Testis (tissue), 3 donors: ENCODE results near the gene GPR33. TPM values are rescaled to one million over a fixed set of nuclear protein-coding genes. Genes with fewer than 3 reads are reported as not detected.

Source experiments
- DNase-seq: peaks from one replicate; pipeline ENCODE4 v3.0.0-alpha.2; 2019
- H3K27ac ChIP-seq, 2 donors: fragments of 200-600 bp; sonication (generic); one replicate each; pipeline ENCODE4 v1.5.1; 2019
- H3K27me3 ChIP-seq: fragments of 200-600 bp; sonication (generic); one replicate; pipeline ENCODE4 v1.5.1; 2019
- H3K36me3 ChIP-seq: fragments of 200-600 bp; sonication (generic); one replicate; pipeline ENCODE4 v1.5.1; 2017; ENCODE audit warnings: low read depth; ENCODE audit errors: missing control alignments
- H3K4me1 ChIP-seq: fragments of 200-600 bp; sonication (generic); one replicate; pipeline ENCODE4 v1.5.1; 2019
- H3K4me3 ChIP-seq, 2 donors: fragments of 200-600 bp; sonication (generic); one replicate each; pipeline ENCODE4 v1.5.1; 2017 to 2019
- H3K9me3 ChIP-seq: fragments of 200-600 bp; sonication (generic); one replicate; pipeline ENCODE4 v1.5.1; 2017
- POLR2A ChIP-seq: fragments of 450-650 bp; IDR thresholded peaks from one replicate; pipeline ENCODE4 v1.6.1; 2017; ENCODE audit warnings: antibody characterized with exemption, mild to moderate bottlenecking, moderate library complexity
- WGBS, 2 donors: methylation state at CpG; one replicate each; pipeline ENCODE4 v1.1.5; 2018; 5-methylcytosine and 5-hydroxymethylcytosine counted together
- intact Hi-C: fragments of 100-400 bp; cut with DNase I; formaldehyde crosslinking; loops from one replicate; pipeline ENCODE4 v1.15.1; 2023; ENCODE audit warnings: low total_unique reads
- polyA plus RNA-seq: library from polyadenylated mRNA; stranded (reverse); fragments of 350-450 nt; fragmentation: Illumina TruSeq; extraction: RNeasy Lipid Tissue Mini Kit (QIAGEN cat#74804); gene quantifications from one replicate; pipeline ENCODE4 v1.2.3, GENCODE V29; 2014; ENCODE audit warnings: low read depth, low replicate concordance; ENCODE audit not compliant: insufficient read depth
- total RNA-seq, 2 donors: library from RNA; depleted of rRNA; stranded (reverse); fragments of >200 nt; gene quantifications; one replicate each; pipeline ENCODE4 v1.2.3, GENCODE V29; 2016
- TF ChIP-seq, protein P1 (sequence below), 3 experiments: fragments of 450-650 bp in 2 of 3; fragments of 200-600 bp in 1 of 3; sonication (generic) in 1 of 3; IDR thresholded peaks; one replicate each; pipeline ENCODE4 v1.5.1; 2016 to 2019; ENCODE audit warnings: antibody characterized with exemption in 3 of 3, mild to moderate bottlenecking in 2 of 3, moderate library complexity in 1 of 3

The GPR33 gene
- total and polyA plus RNA-seq, 3 donors from 2014 or later: 0.24 TPM; not detected in 2

- TF ChIP-seq, protein P1, sequence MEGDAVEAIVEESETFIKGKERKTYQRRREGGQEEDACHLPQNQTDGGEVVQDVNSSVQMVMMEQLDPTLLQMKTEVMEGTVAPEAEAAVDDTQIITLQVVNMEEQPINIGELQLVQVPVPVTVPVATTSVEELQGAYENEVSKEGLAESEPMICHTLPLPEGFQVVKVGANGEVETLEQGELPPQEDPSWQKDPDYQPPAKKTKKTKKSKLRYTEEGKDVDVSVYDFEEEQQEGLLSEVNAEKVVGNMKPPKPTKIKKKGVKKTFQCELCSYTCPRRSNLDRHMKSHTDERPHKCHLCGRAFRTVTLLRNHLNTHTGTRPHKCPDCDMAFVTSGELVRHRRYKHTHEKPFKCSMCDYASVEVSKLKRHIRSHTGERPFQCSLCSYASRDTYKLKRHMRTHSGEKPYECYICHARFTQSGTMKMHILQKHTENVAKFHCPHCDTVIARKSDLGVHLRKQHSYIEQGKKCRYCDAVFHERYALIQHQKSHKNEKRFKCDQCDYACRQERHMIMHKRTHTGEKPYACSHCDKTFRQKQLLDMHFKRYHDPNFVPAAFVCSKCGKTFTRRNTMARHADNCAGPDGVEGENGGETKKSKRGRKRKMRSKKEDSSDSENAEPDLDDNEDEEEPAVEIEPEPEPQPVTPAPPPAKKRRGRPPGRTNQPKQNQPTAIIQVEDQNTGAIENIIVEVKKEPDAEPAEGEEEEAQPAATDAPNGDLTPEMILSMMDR (IDR thresholded peaks at IDR 0.05): no peak
- no peak for TF ChIP-seq POLR2A
- H3K4me1 ChIP-seq: no peaks in the 10 kb centered on the region
- no peaks in the 10 kb centered on the region for H3K36me3 ChIP-seq
- DNase-seq: no peak
- H3K9me3 ChIP-seq: no peaks in the 10 kb centered on the region
- no peak overlapping the region for H3K4me3 ChIP-seq
- no peak overlapping the region for H3K27ac ChIP-seq
- WGBS, 2 donors: 84 to 90% methylated on average over 3 of the region's 3 CpGs
- intact Hi-C loops: no loop called here
- no peaks in the 10 kb centered on the region for H3K27me3 ChIP-seq
Observed at GRCh38 chr14:31484754-31485153, 3.1 kb downstream of the GPR33 start.

DNA sequence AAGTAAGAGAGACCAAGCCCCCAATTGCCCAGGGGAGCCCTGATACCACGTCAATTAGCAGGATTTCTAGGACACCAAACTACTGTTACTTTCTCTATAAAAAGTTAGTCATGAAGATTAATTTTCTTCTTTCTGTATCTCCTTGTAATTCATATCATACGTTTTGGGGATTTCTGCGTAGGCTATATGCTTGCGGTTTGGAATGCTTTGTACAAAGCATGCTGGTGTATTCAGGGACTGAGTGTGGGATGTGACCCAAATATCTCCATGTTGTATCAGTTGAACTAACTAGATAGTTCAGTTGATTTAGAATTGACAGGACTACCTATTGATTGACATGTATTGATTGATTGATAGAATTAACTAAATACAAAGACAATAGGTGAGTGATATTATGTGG is 7.7 kb downstream of the GPR33 start:
- WGBS, 2 donors: 59 to 79% methylated on average over 4 of the region's 4 CpGs

DNA sequence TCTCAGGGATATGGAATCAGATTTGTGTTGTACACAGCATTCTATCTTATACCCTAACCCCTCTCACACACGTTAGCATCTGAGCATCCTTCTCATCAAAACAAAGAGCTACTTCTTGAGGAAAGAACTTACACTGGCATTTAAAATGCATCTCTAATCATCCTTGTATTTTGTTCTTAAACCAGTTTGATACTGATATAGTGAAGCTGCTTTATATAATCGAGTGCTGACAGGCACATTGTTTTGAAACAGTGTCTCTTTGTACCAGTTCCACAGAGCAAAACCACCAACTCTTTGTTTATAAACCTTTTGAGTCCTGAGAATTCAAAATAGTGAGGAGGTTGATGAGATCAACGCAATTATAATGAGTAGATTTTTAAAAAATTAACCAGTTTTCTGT is 8.8 kb downstream of the GPR33 start:
- DNase-seq: no peak

More for the DNA sequence above, 7.7 kb downstream of the GPR33 start:
- Histone ChIP-seq H3K36me3 (no peaks in the 10 kb centered on the region), H3K4me3 (no peak overlapping the region), H3K9me3 (no peaks in the 10 kb centered on the region), H3K27me3 (no peaks in the 10 kb centered on the region), H3K27ac (no peak overlapping the region), H3K4me1 (peaks cover 5% of the 10 kb centered on the region)
- DNase-seq: no peak
- TF ChIP-seq, protein P1 (IDR thresholded peaks at IDR 0.05): no peak
- TF ChIP-seq POLR2A: no peak
- intact Hi-C loops: no loop called here

DNA sequence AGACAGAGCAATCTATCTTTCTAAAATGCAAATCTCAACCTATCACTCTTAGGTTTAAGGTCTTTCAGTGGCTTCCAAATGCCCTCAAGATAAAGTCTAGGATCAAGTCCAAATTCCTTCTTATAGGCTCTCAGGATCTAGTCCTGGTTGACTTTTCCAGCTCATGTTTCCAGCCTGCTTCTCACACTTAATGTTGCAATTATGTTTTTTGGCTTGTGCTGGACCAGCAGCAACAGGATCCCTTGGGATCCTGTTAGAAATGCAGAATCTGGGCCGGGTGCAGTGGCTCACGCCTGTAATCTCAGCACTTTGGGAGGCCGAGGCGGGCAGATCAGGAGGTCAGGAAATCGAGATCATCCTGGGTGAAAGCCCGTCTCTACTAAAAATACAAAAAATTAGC is 10.6 kb downstream of the GPR33 start:
- no peak overlapping the region for H3K27ac ChIP-seq
- no peaks in the 10 kb centered on the region for H3K9me3 ChIP-seq
- peaks cover 5% of the 10 kb centered on the region for H3K4me1 ChIP-seq
- 56 to 64% methylated on average over 6 of the region's 6 CpGs for WGBS, 2 donors
- H3K36me3 ChIP-seq: no peaks in the 10 kb centered on the region
- no peaks in the 10 kb centered on the region for H3K27me3 ChIP-seq
- TF ChIP-seq POLR2A: no peak
- TF ChIP-seq, protein P1 (IDR thresholded peaks at IDR 0.05): no peak
- DNase-seq: no peak
- intact Hi-C loops: no loop called here
- no peak overlapping the region for H3K4me3 ChIP-seq

More for the DNA sequence above, 8.8 kb downstream of the GPR33 start:
- WGBS, 2 donors: 64 to 65% methylated on average over 3 of the region's 3 CpGs
- no peaks in the 10 kb centered on the region for H3K9me3 ChIP-seq
- TF ChIP-seq POLR2A: no peak
- TF ChIP-seq, protein P1 (IDR thresholded peaks at IDR 0.05): no peak
- no peak overlapping the region for H3K27ac ChIP-seq
- intact Hi-C loops: no loop called here
- H3K27me3 ChIP-seq: no peaks in the 10 kb centered on the region
- H3K4me1 ChIP-seq: peaks cover 5% of the 10 kb centered on the region
- H3K4me3 ChIP-seq: no peak overlapping the region
- no peaks in the 10 kb centered on the region for H3K36me3 ChIP-seq

DNA sequence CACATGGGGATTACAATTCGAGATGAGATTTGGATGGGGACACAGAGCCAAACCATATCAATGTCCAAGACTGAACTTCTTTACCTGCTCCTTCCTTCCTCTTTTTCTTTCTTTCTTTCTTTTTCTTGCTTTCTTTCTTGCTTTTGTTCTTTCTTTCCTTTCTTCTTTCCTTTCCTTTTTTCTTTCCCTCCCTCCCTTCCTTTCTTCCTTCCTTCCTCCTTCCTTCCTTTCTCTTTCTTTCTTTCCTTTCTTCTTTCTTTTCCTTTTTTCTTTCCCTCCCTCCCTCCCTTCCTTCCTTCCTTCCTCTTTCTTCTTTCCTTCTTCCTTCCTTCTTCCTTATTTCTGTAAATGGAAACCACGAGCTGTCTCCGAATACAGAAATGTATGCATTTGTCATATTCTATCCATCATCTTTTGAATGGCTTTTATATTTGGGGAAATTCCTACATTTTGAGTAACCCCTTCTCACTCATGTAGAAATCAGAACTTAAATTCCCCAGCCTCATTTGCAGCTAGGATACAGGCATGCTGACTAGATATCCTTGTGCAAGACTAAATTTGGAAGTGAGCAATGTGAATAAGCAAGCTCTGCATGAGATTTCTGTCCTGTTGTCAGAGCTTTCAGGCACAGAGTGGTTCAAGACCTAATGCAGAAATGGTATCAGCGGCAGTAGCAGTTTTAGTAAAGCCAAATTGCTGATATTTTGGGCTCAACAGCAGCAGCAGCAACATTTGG is 11.5 kb downstream of the GPR33 start:
- DNase-seq: no peak
- no peak for TF ChIP-seq POLR2A
- TF ChIP-seq, protein P1 (IDR thresholded peaks at IDR 0.05): no peak
- peaks cover 5% of the 10 kb centered on the region for H3K4me1 ChIP-seq

More for the DNA sequence above, 11.5 kb downstream of the GPR33 start:
- Histone ChIP-seq H3K36me3 (no peaks in the 10 kb centered on the region), H3K9me3 (no peaks in the 10 kb centered on the region), H3K27ac (no peak overlapping the region), H3K4me3 (no peak overlapping the region), H3K27me3 (no peaks in the 10 kb centered on the region)
- intact Hi-C loops: no loop called here
- 84 to 89% methylated on average over 4 of the region's 4 CpGs for WGBS, 2 donors
